MV-4-11 (cell line): Measurements from ENCODE around the gene CNOT3.
A peak's percentile ranks its signal among the peaks of the same experiment; 100 is the strongest.
"Not testable (repeated sequence)": the region's sequence is repeated elsewhere in the genome, so short reads cannot be mapped to it uniquely, and the experiment has no call there.

Source experiments
- DNase-seq: peaks from one replicate; lab custom pipeline; 2025; lab: John Stamatoyannopoulos, UW

CNOT3 gene

GRCh38 chr19:54191811-54192453 is 54.4 kb downstream of the CNOT3 start:
- no peak for DNase-seq

GRCh38 chr19:54193011-54193410 is 55.4 kb downstream of the CNOT3 start:
- DNase-seq, result no peak

DNA sequence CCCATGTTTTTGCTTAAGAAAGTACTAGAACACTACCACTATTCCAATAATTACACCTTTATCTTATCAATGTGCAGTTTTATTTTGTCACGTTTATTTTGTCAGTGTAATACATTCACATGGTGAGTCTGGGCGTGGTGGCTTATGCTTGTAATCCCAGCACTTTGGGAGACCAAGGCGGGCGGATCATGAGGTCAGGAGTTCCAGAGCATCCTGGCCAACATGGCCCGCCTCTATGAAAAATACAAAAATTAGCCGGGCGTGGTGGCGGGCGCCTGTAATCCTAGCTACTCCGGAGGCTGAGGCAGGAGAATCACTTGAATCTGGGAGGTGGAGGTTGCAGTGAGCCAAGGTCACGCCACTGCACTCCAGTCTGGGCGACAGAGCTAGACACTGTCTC is 56.9 kb downstream of the CNOT3 start:
- not testable (repeated sequence) for DNase-seq

DNA sequence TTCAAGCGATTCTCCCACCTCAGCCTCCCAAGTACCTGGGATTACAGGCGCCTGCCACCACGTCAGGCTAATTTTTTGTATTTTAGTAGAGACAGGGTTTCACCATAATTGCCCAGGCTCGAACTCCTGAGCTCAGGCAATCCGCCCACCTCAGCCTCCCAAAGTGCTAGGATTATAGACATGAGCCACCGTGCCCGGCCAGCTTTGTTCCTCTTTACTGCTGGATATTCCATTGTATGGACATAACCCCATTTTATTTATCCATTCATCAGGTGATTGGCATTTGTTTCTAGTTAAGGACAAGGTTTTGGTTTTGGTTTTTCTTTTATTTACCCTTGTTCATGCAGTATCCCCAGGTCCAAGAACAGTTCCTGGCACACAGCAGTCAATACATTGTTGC is 59.0 kb downstream of the CNOT3 start:
- DNase-seq, result no peak

GRCh38 chr19:54197121-54197520 is 59.6 kb downstream of the CNOT3 start:
- DNase-seq, result peak; percentile 43

DNA sequence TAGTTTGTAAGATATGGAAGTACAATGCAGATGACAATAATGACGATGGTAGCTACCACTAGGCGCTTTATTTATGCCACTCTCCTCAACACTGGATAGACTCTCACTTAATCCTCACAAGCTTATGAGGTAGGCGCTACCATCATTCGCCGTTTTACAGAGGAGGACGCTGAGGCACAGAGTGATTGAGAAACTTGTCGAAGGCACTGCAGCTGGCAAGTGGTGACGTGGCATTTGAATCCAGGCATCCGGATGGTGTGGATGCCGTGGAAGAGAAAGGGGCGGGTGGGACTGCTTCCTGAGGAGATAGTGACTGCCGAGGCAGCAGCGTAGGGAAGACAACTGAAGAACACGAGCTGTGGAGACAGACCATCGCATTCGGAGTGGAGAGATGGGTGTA is 61.8 kb downstream of the CNOT3 start:
- DNase-seq, result no peak

- DNase-seq, result no peak
Observed at GRCh38 chr19:54201172-54201701, 63.7 kb downstream of the CNOT3 start.

DNA sequence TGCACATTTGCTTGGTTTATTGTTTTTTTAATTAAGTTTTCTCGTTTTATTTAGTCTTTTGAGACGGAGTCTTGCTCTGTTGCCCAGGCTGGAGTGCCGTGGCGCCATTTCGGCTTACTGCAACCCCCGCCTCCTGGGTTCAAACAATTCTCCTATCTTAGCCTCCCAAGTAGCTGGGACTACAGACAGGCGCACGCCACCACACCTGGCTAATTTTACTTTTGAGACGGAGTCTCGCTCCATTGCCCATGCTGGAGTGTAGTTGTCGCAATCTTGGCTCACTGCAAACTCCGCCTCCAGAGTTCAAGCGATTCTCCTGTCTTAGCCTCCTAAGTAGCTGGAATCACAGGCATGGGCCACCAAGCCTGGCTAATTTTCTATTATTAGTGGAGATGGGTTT is 64.4 kb downstream of the CNOT3 start:
- no peak for DNase-seq

DNA sequence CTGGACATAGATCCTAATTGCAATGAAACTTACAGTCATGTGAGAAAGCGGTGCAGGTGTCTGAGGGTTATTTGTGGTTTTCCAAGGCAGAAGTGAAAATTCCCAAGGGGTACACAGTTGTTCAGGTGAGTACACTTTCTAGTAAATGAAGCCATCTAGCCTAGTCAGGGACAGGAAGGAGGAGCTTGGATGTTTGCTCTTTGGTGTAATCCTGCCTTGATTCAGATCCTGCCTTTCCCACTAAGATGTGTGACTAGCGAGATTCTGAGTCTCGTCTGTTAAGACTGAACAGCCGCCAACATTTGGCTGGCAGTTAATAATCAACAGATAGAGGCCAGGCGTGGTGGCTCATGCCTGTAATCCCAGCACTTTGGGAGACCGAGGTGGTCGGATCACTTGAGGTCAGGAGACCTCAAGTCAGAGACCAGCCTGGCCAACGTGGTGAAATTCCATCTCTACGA is 65.6 kb downstream of the CNOT3 start:
- DNase-seq, result no peak

DNA sequence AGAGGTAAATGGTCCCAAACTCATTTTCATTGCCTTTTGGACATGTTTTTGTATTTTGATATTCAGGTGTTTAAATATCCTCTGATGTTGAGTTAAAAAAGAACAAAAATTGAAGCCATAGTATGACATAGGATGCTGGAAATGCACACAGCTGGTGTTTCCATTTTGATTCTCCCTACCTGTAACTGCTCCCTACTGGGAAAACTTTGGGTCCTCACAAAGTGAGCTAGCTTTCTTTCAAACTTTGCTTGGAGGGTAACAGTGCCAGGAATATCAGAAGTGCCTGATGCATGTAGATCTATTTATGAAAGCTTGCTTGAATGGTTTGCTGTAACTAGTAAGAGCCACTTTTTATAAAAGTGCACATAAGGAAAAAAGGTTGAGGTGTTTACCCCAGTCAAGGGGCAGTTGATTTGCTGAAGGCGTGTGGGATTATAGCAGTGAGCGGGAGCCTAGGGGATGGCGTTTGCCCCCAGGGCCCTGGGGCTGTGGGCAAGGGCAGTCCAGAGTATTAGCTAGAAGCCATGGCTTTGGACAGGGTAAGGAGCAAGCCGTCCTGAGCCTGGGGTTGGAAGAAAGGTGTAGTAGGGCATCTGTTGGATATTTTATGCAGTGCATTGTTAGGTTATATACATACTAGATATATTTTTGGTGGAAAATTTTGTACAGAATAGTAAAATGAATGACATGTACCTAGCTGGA is 67.4 kb downstream of the CNOT3 start:
- DNase-seq, result no peak
